Stimulated activated CD4-positive, alpha-beta T cell treated with anti-CD3 and anti-CD28 coated beads, Interleukin-4, amount 100 ng/mL, for 4 hours (primary cell): ENCODE results near the gene NAA11.
"Not testable (repeated sequence)": the region's sequence is repeated elsewhere in the genome, so short reads cannot be mapped to it uniquely, and the experiment has no call there.

Experiments used
- DNase-seq, 2 experiments: peaks; one replicate each; pipeline ENCODE4 v3.0.0-alpha.2; 2020

The NAA11 gene

GRCh38 chr4:79306795-79307194 lies 19.1 kb downstream of the NAA11 start:
- no peak for DNase-seq

- no peak for DNase-seq
Observed at GRCh38 chr4:79300280-79300679, 25.6 kb downstream of the NAA11 start.

- DNase-seq, result no peak
Observed at GRCh38 chr4:79298484-79298883, 27.4 kb downstream of the NAA11 start.

- DNase-seq, result no peak
Observed at GRCh38 chr4:79298027-79298426, 27.8 kb downstream of the NAA11 start.

- DNase-seq, result no peak
Observed at GRCh38 chr4:79297479-79297878, 28.4 kb downstream of the NAA11 start.

- DNase-seq, result no peak
Observed at GRCh38 chr4:79296768-79297428, 29.0 kb downstream of the NAA11 start.

GRCh38 chr4:79295086-79295485 lies 30.8 kb downstream of the NAA11 start:
- no peak for DNase-seq

GRCh38 chr4:79294064-79294463 lies 31.8 kb downstream of the NAA11 start:
- DNase-seq, result no peak

GRCh38 chr4:79292008-79292407 lies 33.9 kb downstream of the NAA11 start:
- DNase-seq, result no peak

GRCh38 chr4:79290376-79290775 lies 35.5 kb downstream of the NAA11 start:
- DNase-seq, result no peak

- no peak for DNase-seq
Observed at GRCh38 chr4:79288185-79288584, 37.7 kb downstream of the NAA11 start.

- no peak for DNase-seq
Observed at GRCh38 chr4:79287718-79288117, 38.1 kb downstream of the NAA11 start.

GRCh38 chr4:79287076-79287475 lies 38.8 kb downstream of the NAA11 start:
- DNase-seq, result no peak

- no peak for DNase-seq
Observed at GRCh38 chr4:79281566-79282359, 44.1 kb downstream of the NAA11 start.

GRCh38 chr4:79277467-79277866 lies 48.4 kb downstream of the NAA11 start:
- not testable (repeated sequence) for DNase-seq

GRCh38 chr4:79273915-79274314 lies 51.9 kb downstream of the NAA11 start:
- no peak for DNase-seq

GRCh38 chr4:79272761-79273160 lies 53.1 kb downstream of the NAA11 start:
- DNase-seq, result no peak

- DNase-seq, result no peak
Observed at GRCh38 chr4:79272126-79272525, 53.7 kb downstream of the NAA11 start.

- no peak for DNase-seq
Observed at GRCh38 chr4:79267671-79268070, 58.2 kb downstream of the NAA11 start.
